Measurements from ENCODE around the gene ZNF530. TPM values are rescaled to one million over a fixed set of nuclear protein-coding genes. Genes with fewer than 3 reads are reported as not detected.

Gene ZNF530
- total RNA-seq, 1 donor from 2014 or later: 3.7 TPM

Other genes with a start within 250 kb of the ZNF530 start
- gene ZNF304, start 248.6 kb upstream of the ZNF530 start, total RNA-seq: 7.5 TPM
- 9.1 TPM for gene TRAPPC2B, start 236.3 kb upstream of the ZNF530 start, total RNA-seq
- gene ZNF547, start 236.3 kb upstream of the ZNF530 start, total RNA-seq: 3.3 TPM
- 13.5 TPM for gene ZNF548, start 210.0 kb upstream of the ZNF530 start, total RNA-seq
- 10.1 TPM for gene ZNF17, start 188.7 kb upstream of the ZNF530 start, total RNA-seq
- 3.4 TPM for gene ZNF749, start 164.6 kb upstream of the ZNF530 start, total RNA-seq
- gene VN1R1, start 142.7 kb upstream of the ZNF530 start, total RNA-seq: 3.7 TPM
- gene ZNF772, start 122.3 kb upstream of the ZNF530 start, total RNA-seq: 21.4 TPM
- gene ZNF419, start 112.1 kb upstream of the ZNF530 start, total RNA-seq: 7.7 TPM
- gene ZNF773, start 99.9 kb upstream of the ZNF530 start, total RNA-seq: 3.9 TPM
- gene ZNF549, start 72.5 kb upstream of the ZNF530 start, total RNA-seq: 4.2 TPM
- 8.0 TPM for gene ZNF550, start 40.0 kb upstream of the ZNF530 start, total RNA-seq
- gene ZNF416, start 21.0 kb upstream of the ZNF530 start, total RNA-seq: 4.2 TPM
- 3.8 TPM for gene ZIK1, start 15.7 kb upstream of the ZNF530 start, total RNA-seq
- gene ZNF134, start 14.4 kb downstream of the ZNF530 start, total RNA-seq: 15.7 TPM
- 8.6 TPM for gene ZNF211, start 33.3 kb downstream of the ZNF530 start, total RNA-seq
- not detected for gene ZSCAN4, start 69.0 kb downstream of the ZNF530 start, total RNA-seq
- 3.1 TPM for gene ZNF551, start 82.1 kb downstream of the ZNF530 start, total RNA-seq
- 3.1 TPM for gene ZNF154, start 109.3 kb downstream of the ZNF530 start, total RNA-seq
- gene ZNF671, start 127.7 kb downstream of the ZNF530 start, total RNA-seq: 5.8 TPM
- 9.8 TPM for gene ZNF776, start 146.9 kb downstream of the ZNF530 start, total RNA-seq
- gene ZNF586, start 169.8 kb downstream of the ZNF530 start, total RNA-seq: 9.8 TPM
- 3.5 TPM for gene ZNF552, start 215.0 kb downstream of the ZNF530 start, total RNA-seq
- 6.3 TPM for gene ZNF587B, start 230.4 kb downstream of the ZNF530 start, total RNA-seq
- gene ZNF587, start 250.0 kb downstream of the ZNF530 start, total RNA-seq: 13.7 TPM